GM19099 (cell line): Measurements from ENCODE around the gene ATP6V0E1.

Experiments used
- POLR2A ChIP-seq: IDR thresholded peaks from 3 replicates; pipeline ENCODE4 v1.6.1; 2011; ENCODE audit warnings: low read depth; ENCODE audit not compliant: insufficient read length; ENCODE audit errors: extremely low read depth

Gene ATP6V0E1

DNA sequence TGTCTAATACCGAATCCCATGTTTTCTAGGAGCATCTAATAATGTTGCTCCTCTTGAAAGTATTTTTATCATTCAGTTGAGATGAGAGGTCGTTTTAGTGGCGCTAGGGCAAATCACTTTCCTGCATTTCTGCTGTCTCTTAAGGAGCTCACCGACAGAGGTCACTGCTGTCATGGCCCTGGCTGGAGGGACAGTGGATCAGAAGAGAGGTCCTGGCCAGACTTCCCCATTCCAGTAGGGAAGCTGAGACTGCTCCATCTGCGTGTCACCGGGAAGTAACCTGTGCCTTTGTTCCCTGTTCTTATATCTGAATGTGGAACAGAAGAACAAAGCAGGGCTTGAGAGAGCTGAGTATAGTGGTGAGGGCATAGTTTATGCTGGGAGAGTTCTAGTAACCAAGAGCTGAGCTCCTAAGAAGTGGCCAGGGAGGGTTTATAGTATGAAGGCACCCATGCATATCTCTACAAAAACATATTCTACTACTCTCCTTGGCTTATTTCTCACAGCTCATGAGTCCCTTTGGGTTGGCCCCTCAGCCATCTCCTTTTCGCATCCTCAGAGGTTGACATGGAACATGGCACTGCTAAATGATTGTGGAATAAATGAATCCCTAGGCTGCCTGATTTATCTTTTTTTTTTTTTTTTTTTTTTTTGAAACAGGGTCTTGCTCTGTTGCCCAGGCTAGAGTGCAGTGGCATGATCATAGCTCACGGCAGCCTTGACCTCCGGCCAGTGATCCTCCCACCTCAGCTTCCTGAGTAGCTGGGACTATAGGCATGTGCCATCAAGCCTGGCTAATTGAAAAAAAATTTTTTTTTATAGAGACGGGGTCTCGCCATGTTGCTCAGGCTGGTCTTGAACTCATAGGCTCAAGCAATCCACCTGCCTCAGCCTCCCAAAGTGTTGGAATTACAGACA is 27.2 kb downstream of the ATP6V0E1 start:
- TF ChIP-seq POLR2A: no peak

DNA sequence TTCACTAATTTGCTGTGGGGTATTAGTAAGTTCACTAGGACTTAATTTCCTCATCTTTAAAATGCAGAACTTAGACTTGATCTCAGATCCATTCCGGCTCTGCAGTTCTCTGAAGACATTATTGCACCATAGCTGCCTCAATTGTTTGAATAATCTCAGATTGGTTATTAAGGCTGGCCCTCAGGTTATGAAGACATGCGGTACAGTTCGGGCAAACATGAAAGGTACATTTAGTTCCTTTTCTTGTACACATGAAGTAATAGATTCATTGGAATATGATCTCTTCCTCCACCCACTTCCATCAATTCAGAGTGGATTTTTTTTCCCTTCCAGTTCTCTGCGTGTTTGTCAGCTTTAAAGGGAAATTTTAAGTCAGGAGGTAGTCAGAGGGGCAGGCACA is 28.0 kb downstream of the ATP6V0E1 start:
- no peak for TF ChIP-seq POLR2A

DNA sequence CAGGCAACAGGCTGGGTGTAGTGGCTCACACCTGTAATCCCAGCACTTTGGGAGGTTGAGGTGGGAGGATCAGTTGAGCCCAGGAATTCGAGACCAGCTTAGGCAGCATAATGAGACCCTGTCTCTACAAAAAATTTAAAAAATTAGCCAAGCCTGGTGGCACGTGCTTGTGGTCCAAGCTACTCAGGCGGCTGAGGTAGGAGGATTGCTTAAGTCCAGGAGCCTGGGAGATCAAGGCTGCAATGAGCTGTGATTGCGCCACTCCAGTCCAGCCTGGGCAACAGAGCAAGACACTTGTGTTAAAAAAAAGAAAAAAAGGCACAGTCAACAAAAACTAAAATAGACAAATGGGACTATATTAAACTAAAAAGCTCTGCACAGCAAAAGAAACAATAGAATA is 29.3 kb downstream of the ATP6V0E1 start:
- TF ChIP-seq POLR2A: no peak

DNA sequence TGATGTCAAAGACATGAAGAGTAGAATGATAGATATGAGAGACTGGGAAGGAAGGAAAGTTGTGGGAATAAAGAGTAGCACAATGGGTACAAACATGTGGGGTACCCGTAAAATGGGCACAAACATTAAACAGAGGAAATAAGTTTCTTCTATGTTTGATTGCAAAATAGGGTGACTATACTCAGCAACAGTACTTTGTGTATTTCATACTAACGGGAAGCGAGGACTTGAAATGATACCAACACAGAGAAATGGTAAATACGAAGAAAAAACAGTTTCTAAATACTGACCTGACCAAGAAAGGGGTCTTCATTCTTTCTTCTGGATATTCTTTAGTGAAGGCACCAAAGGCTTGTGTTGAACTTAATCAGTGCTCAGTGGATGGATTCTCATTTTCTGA is 31.1 kb downstream of the ATP6V0E1 start:
- no peak for TF ChIP-seq POLR2A

DNA sequence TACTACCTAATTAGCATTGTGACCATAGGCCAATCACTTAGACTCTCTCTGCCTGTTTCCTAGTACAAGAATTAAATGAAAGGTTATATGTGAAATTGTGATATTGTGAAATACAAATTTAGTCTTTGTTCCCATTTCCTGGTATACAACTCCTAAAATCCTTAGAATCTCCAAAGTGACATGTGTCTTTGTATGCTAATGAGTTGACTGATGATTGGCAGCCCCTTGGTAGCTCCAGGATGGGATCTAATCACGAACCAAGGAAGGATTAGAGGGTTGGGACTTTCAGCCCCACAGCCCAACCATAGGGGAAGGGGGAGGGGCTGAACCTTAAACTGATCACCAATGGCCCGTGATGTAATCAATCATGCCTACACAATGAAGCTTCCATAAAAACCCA is 31.6 kb downstream of the ATP6V0E1 start:
- no peak for TF ChIP-seq POLR2A

DNA sequence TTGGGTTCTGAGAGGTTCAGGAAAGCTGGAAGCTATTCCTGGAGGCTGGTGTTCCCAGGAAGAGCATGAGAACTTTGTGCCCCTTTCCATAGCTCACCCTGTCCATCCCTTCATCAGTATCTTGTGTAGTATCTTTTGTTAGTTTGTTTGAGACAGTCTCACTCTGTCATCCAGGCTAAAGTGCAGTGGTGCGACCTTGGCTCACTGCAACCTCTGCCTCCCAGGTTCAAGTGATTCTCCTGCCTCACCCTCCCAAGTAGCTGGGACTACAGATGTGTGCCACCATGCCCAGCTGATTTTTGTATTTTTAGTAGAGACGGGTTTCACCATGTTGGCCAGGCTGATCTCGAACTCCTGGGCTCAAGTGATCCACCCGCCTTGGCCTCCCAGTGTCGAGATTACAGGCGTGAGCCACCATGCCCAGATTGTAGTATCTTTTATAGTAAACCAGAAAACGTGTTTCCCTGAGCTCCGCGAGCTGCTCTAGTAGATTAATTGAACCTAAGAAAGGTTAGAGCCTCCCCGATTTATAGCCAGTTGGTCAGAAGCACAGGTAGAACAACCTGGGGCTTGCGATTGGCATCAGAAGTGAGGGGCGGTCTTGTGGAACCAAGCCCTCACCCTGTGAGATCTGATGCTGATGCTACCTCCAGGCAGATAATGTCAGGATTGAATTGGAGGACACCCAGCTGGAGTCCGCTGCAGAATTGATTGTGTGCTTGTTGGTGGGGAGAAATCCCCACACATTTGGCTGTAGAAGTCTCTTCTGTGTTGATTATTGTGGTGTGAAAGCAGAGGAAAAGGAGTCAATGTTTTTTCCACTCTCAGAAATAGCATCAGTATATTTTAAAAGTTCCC is 32.3 kb downstream of the ATP6V0E1 start:
- TF ChIP-seq POLR2A: no peak

DNA sequence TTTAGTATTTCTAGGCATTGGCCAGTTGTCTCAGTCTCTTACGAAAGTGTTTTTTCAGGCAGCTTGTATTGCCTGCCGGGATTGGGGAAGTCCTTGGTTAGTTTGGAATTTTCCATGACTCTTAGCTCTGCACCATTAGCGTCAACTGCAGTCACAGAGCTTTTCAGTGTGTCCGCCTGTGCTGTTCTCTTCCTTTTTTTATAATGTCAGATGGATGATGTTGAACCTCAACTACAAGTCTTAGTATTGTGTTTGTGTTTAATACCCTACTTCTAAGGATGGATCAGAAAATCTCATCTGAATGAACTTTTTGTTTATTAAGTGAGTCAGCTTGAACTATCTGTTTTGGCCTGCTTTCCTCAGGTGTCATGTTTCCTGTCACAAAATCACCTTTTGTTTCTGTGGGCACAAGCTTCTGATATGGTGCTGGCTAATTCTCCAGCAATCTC is 33.1 kb downstream of the ATP6V0E1 start:
- no peak for TF ChIP-seq POLR2A

DNA sequence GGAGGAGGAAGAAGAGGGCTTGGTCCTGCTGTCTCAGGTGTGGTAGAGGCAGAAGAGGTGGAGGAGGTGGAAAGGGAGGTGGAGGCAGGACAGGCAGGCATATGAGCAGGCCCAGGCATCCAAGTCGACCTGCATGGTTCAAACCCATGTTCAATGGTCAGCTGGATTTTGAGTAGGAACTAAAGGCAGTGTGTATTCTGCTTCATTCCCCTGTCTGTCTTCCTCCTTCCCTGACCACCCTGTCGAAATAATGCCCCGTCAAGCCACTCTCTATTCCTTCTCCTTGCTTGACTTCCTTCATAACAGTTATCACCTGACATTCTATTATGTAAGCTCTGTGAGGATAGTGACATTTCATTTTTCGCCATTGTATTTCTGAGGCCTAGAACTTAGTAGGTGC is 34.8 kb downstream of the ATP6V0E1 start:
- no peak for TF ChIP-seq POLR2A

DNA sequence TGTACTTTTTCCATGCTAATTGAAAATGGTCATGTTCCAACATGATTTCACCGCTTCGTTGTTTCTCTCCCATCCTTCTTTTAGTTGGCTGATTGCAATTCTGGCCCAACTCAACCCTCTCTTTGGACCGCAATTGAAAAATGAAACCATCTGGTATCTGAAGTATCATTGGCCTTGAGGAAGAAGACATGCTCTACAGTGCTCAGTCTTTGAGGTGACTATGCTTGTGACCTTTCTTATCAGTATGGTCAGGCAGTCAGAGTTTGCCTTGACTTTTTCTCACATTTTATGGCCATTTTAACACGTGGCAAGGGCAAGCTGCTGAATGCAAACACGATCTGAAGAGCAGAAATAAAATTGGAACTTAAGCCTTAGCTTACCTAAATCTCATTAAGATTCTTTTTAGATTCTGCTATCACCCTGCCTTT is 36.6 kb downstream of the ATP6V0E1 start:
- TF ChIP-seq POLR2A: no peak

DNA sequence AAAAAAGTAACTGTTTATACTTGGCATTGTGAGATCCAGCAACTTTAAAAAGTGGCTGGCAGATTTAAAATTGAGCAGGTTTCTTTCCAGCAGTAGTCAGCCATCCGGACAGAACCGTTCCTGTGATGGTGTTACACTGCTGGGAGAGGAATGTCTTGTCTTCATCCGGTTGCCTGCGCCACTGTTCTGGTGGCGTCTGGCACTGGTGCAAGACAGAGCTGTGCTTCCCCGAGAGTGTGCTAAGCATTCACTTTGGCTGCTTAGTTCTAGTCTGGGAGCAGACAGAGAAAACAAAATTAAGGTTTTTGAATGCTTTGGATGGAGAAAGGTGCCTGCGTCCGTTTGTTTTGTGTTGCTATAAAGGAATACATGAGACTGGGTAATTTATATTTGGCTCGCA is 37.1 kb downstream of the ATP6V0E1 start:
- no peak for TF ChIP-seq POLR2A

DNA sequence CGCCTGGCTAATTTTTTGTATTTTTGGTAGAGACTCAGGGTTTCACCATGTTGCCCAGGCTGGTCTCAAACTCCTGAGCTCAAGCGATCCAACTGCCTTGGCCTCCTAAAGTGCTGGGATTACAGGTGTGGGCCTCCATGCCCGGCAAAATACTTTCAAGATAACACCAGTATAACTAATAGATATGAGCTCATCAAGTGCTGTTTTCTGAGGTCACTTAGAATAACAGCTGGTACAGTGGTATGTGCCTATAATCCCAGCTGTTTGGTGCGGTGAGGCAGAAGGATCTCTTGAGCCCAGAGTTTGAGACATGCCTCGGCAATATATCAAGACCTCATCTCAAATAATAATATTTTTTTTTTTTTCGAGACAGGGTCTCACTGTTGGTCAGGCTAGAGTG is 42.1 kb downstream of the ATP6V0E1 start:
- no peak for TF ChIP-seq POLR2A

DNA sequence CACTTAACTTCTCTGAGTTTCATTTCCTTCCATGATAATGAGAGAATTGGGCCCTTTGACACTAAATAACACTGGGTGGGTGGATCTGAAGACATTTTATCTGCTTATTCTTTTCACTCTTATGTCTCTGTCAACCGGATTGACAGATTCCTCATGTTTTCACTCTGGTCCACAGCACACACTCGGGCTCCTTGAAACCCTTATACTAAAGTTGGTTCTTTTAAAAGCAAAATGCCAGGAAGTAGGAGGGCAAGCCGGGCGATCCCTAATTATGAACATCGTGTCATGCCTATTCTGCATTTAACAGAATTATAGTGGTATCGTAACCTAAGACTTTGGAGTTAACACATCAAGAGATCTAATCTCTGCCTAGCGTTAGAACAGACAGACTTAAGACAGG is 44.3 kb downstream of the ATP6V0E1 start:
- TF ChIP-seq POLR2A: no peak

DNA sequence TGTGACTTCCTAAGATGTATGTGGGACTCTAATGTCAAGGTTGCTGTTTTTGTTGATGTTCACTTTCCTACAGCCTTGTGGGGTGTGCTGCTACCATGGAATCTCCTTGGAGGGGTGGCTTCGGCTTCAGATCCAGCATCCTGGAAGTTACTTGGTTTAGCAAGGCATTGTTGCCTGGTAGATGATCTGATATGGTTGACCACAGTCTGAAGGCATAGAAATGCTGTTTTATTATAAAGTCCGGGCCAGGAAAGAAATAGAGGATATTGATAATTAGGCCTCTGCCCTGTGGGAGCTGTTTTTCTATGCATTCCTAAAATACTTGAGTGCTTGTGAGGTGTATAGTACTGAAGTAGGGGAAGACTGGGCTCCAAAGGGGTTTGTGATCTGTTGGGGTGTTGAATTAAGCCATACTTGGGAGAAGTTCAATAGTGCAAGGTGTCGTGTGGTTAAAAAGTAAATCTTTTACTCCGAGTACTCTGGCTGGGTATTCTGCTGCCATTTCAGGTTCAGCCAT is 45.3 kb downstream of the ATP6V0E1 start:
- TF ChIP-seq POLR2A: no peak

DNA sequence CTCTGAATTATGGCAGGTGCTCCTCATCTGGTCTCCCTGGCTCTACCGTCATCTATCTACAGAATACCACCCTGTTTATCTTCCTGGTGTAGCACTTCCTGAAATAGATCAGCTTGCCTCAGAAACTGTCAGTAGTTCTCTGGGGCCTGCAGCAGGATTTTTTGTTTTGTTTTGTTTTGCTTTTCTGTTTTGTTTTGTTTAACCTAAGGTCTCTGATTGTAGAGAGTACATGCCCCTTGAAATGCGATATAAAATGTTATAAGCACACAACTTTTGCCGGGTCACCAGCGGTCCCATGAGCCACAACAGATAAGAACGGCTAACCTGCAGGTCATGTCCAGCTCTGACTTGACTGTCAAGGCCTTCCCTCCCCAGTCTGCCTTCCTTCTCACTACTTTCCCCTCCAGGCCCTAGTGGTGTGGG is 45.9 kb downstream of the ATP6V0E1 start:
- no peak for TF ChIP-seq POLR2A

DNA sequence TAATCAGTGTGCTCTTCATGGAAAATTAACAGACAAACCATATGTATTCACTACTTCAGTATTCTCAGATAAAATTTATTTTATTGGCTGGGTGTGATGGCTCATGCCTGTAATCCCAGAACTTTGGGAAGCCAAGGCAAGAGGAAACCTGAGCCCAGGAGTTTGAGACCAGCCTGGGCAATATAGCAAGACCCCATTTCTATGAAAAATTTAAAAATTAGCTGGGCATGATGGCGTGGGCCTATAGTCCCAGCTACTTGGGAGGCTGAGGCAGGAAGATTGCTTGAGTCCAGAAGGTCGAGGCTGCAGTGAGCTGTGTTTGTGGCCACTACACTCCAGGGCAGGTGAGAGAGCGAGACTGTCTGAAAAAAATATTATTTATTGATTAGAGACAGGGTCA is 49.2 kb downstream of the ATP6V0E1 start:
- no peak for TF ChIP-seq POLR2A
